CD4-positive, alpha-beta memory T cell (primary cell): ENCODE measurements around the gene RGS3. TPM values are rescaled to one million over a fixed set of nuclear protein-coding genes. Genes with fewer than 3 reads are reported as not detected.
A peak's percentile ranks its signal among the peaks of the same experiment; 100 is the strongest.
"Not testable (repeated sequence)": the region's sequence is repeated elsewhere in the genome, so short reads cannot be mapped to it uniquely, and the experiment has no call there.

Experiments used
- CTCF ChIA-PET: fragments of 350-600 bp; sonication (Branson Sonifier 250); formaldehyde crosslinking; loops from one replicate; lab custom pipeline; 2021; ENCODE audit warnings: inconsistent platforms; ENCODE audit not compliant: partially characterized antibody; lab: Charles Lee
- POLR2A ChIA-PET: fragments of 350-600 bp; sonication (Branson Sonifier 250); formaldehyde crosslinking; loops from one replicate; lab custom pipeline; 2021; ENCODE audit not compliant: partially characterized antibody; lab: Charles Lee
- DNase-seq, 5 donors: peaks; one replicate each; pipeline versions ENCODE4 v3.0.0 to v3.0.0-alpha.2; 2020 to 2022; ENCODE audit warnings: mixed read lengths in 1 of 5
- H3K27ac ChIP-seq: one replicate; pipeline ENCODE4 v1.7.0; 2013; ENCODE audit warnings: low read depth, low read length
- H3K27me3 ChIP-seq: 2 replicates; pipeline ENCODE4 v1.7.0; 2013; ENCODE audit warnings: mild to moderate bottlenecking, low read length, moderate library complexity; ENCODE audit not compliant: insufficient read depth
- H3K36me3 ChIP-seq: 2 replicates; pipeline ENCODE4 v1.7.0; 2013; ENCODE audit warnings: mild to moderate bottlenecking, low read length, moderate library complexity; ENCODE audit not compliant: insufficient read depth
- H3K4me1 ChIP-seq: 2 replicates; pipeline ENCODE4 v1.7.0; 2013; ENCODE audit warnings: mild to moderate bottlenecking, low read length, moderate library complexity; ENCODE audit not compliant: insufficient read depth
- H3K4me3 ChIP-seq, 2 donors: one replicate each; pipeline ENCODE4 v1.7.0; 2013; ENCODE audit warnings: low read length in 2 of 2, mild to moderate bottlenecking in 1 of 2
- H3K9me3 ChIP-seq, 2 donors: one replicate each; pipeline ENCODE4 v1.7.0; 2013; ENCODE audit warnings: low read length in 2 of 2, control low read depth in 1 of 2; ENCODE audit not compliant: control insufficient read depth in 1 of 2
- H3K27ac Mint-ChIP-seq, 7 donors: one replicate each; pipeline ENCODE4 v1.8.0; 2020 to 2021; ENCODE audit warnings: mixed read lengths in 7 of 7, mild to moderate bottlenecking in 6 of 7, inconsistent platforms in 3 of 7, moderate library complexity in 3 of 7
- H3K27me3 Mint-ChIP-seq, 2 donors: one replicate each; pipeline ENCODE4 v1.8.0; 2020 to 2021; ENCODE audit warnings: mixed read lengths in 2 of 2
- H3K36me3 Mint-ChIP-seq, 2 donors: one replicate each; pipeline ENCODE4 v1.8.0; 2020 to 2021; ENCODE audit warnings: mixed read lengths in 2 of 2, inconsistent platforms in 1 of 2, mild to moderate bottlenecking in 1 of 2
- H3K4me1 Mint-ChIP-seq, 4 donors: one replicate each; pipeline ENCODE4 v1.8.0; 2020 to 2021; ENCODE audit warnings: mixed read lengths in 4 of 4, mild to moderate bottlenecking in 1 of 4
- H3K4me3 Mint-ChIP-seq, 8 donors: one replicate each; pipeline ENCODE4 v1.8.0; 2020 to 2021; ENCODE audit warnings: mixed read lengths in 8 of 8, mild to moderate bottlenecking in 7 of 8, moderate library complexity in 6 of 8, inconsistent platforms in 3 of 8
- H3K9me3 Mint-ChIP-seq, 8 donors: one replicate each; pipeline ENCODE4 v1.8.0; 2020 to 2021; ENCODE audit warnings: mixed read lengths in 8 of 8, mild to moderate bottlenecking in 5 of 8, inconsistent platforms in 3 of 8, moderate library complexity in 1 of 8
- intact Hi-C: fragments of 100-400 bp; cut with micrococcal nuclease; formaldehyde crosslinking; loops from one replicate; pipeline ENCODE4 v1.15.1; 2023
- polyA plus RNA-seq, 2 donors: library from polyadenylated mRNA; unstranded; fragments of 300-500 nt; fragmentation: Illumina TruSeq; gene quantifications; one replicate each; pipeline ENCODE4 v1.2.3, GENCODE V29; 2021
- total RNA-seq, 2 experiments: library from RNA; stranded (reverse); gene quantifications; one replicate each; pipeline ENCODE4 v1.2.3, GENCODE V29; 2021

The RGS3 gene
- total and polyA plus RNA-seq, 4 experiments from 2014 or later = 3.4 to 23.2 (median 18.0) TPM

DNA sequence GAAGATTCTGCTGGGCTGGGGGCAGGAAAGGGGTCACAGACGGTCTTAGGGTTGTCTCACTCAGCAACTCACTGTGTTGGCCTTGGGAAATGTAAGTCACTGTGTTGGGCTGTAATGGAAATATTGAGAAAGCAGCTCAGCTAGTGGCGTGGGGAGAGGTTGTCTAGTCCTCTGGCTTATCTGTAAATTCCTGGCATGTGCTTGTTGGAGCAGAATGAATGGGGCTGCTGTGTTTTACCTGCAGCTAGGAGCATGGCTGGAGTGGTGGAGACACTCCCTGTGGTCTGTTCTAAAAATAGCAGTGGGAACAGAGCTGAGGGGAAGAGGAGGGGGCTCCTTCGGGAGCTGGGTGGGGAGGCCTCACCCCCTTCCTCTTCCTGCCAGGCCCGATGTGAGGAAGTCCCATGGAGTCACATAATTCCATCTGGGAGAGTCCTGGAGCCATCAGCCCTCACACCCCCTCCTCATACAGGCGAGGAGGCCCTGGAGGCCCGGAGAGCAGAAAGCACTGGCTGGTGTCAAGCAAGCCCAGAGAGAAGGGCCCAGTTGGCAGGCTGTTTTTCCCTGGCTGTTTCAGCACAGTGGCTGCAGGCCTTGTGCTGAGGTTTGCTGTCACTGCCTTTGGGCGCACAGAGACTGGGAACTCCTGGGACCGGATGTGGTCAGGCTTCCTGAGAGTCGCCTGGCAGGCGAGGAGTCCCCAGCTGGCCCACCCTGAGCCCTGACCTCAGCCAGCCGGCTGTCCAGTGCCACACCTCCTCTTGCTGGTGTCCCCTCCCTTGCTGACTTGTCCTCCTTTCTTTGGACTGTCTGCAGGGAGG, 84.9 kb downstream of the RGS3 start:
- DNase-seq = no peak
- H3K36me3 ChIP-seq = peaks cover 6% of the 10 kb centered on the region
- Mint-ChIP-seq H3K27me3 (no peaks in the 10 kb centered on the region), H3K27ac (peak overlapping the region; percentile 74 to 91 (median 89)), H3K36me3 (peaks cover 13 to 26% of the 10 kb centered on the region in 2 donors), H3K9me3 (no peaks in the 10 kb centered on the region), H3K4me1 (peaks cover 24 to 50% (median 31%) of the 10 kb centered on the region in 4 donors), H3K4me3 (peak overlapping the region in 4 of 8 donors; percentile 26 to 65 (median 50))
- intact Hi-C loops = no loop called here
- POLR2A ChIA-PET = no interaction called here
- CTCF ChIA-PET = interaction anchor here (0.7 to 3.4 kb wide), 3 partner anchors 31 to 106 kb away, joined by 4 to 16 read pairs (median 4); no protein-coding TSS in a partner anchor
- no peak overlapping the region for H3K4me3 ChIP-seq
- peaks cover 31% of the 10 kb centered on the region for H3K4me1 ChIP-seq
- H3K9me3 ChIP-seq = no peaks in the 10 kb centered on the region
- no peaks in the 10 kb centered on the region for H3K27me3 ChIP-seq
- H3K27ac ChIP-seq = peak overlapping the region; percentile 31

DNA sequence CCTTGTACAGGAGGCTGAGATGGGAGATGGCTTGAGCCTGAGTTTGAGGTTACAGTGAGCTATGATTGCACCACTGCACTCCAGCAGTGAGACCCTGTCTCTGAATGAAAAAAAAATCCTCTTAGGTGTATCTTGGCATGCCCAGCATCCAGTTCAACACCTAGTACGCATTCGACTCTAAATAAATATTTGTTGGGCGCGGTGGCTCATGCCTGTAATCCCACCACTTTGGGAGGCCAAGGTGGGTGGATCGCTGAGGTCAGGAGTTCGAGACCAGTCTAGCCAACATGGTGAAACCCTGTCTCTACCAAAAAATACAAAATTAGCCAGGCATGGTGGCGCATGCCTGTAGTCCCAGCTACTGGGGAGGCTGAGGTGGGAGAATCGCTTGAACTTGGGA, 86.4 kb downstream of the RGS3 start:
- DNase-seq, H3K4me3 Mint-ChIP-seq, H3K27me3 ChIP-seq, H3K9me3 Mint-ChIP-seq, H3K9me3 ChIP-seq, H3K27me3 Mint-ChIP-seq, POLR2A ChIA-PET, H3K36me3 ChIP-seq, H3K4me3 ChIP-seq, intact Hi-C loops, H3K27ac ChIP-seq: not testable (repeated sequence)
- Mint-ChIP-seq H3K36me3 (peaks cover 0 to 16% of the 10 kb centered on the region in 2 donors), H3K27ac (peak overlapping the region in 4 of 7 donors; percentile 25 to 81 (median 62)), H3K4me1 (peaks cover 26 to 47% (median 33%) of the 10 kb centered on the region in 4 donors)
- H3K4me1 ChIP-seq = peaks cover 31% of the 10 kb centered on the region
- CTCF ChIA-PET = interaction anchor here (3.4 kb wide), 1 partner anchor 29 kb away, joined by 16 read pairs; no protein-coding TSS in a partner anchor

DNA sequence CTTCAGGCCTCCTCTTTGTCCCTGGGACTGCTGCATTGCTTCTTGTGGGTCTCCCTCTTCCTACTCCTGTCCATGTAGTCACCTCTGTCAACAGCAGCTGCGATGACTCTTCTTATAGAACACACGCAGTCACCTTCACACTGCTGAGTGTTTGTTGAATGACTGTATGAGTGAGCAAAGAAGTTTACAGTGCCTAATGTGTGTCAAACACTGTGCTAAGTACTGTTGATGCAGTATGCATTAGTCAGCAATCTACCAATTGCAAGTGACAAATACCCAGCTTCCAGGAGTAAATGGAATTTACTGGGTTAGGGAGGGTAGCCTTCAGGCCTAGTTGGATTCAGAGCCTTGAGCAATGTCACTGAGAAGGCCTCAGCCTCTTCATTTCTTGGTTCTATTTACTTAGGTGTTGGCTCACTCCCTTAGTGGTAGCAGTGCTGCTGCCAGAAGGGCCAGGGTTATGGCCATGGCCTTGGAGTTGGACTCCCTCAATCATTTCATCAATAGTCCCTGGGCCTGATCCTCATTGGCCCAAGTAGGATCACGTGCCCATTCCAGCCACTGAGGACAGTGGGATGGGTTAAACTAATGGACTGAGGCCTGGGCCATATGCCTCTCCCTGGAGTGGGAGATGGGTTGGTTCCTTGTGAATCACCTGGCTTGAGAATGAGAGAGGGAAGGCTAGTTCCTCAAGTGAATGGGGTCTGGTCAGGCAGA, 93.5 kb downstream of the RGS3 start:
- no peak overlapping the region for H3K4me3 Mint-ChIP-seq
- H3K27me3 Mint-ChIP-seq = no peaks in the 10 kb centered on the region
- Histone ChIP-seq H3K27ac (no peak overlapping the region), H3K27me3 (no peaks in the 10 kb centered on the region), H3K36me3 (no peaks in the 10 kb centered on the region), H3K9me3 (no peaks in the 10 kb centered on the region), H3K4me3 (no peak overlapping the region), H3K4me1 (peaks cover 17% of the 10 kb centered on the region)
- ChIA-PET CTCF (interaction anchor here (1.4 kb wide), 1 partner anchor 111 kb away, joined by 3 read pairs; no protein-coding TSS in a partner anchor), POLR2A (no interaction called here)
- DNase-seq = no peak
- no peaks in the 10 kb centered on the region for H3K9me3 Mint-ChIP-seq
- peaks cover 16 to 40% (median 27%) of the 10 kb centered on the region in 4 donors for H3K4me1 Mint-ChIP-seq
- intact Hi-C loops = no loop called here
- H3K36me3 Mint-ChIP-seq = peaks cover 0 to 2% of the 10 kb centered on the region in 2 donors
- peak overlapping the region in 5 of 7 donors; percentile 37 to 85 (median 66) for H3K27ac Mint-ChIP-seq

DNA sequence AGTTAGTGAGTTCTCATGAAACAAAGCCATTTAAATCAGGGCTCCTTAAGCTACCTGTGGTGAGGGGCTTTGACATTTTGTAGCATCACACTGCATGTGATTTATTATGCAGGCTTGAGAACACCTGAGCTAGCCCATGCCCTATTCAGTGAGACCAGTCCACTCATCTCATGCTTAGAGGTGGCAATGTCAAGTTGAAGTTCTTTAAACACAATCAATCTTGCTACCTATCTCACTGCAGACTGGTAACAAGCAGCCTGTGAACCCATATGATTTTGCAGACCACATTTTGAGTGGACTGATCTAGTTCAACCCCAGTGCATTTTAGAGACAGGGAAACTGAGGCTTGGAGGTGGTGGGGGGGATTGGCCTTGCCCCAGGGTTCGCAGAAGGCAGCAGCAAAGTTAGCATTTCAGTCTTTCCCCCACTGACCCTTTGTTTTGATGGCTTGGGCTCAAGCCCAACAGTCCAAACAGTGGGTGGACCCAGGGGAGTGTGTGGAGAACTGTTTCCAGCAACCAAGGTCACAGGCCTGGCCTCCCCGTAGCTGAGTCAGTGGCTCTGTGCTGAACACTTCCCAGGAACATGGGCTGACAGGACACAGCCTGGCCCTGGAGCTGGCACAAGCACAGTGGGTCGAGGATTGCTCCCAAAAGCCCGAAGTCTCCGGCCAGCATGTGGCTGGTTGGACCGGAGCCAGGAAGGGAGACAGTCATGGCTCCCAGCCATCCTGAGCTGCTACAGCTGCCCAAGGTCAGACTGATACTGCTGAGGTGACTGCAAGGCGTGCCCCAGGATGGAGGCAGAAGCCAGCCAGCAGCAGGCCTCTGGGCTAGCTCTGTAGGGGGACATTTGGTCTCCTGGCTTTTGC, 95.3 kb downstream of the RGS3 start:
- Mint-ChIP-seq H3K27me3 (no peaks in the 10 kb centered on the region), H3K4me1 (peaks cover 16 to 46% (median 32%) of the 10 kb centered on the region in 4 donors), H3K9me3 (no peaks in the 10 kb centered on the region), H3K27ac (peak overlapping the region in 6 of 7 donors; percentile 29 to 73 (median 69)), H3K36me3 (peaks cover 0 to 2% of the 10 kb centered on the region in 2 donors), H3K4me3 (no peak overlapping the region)
- H3K27ac ChIP-seq = no peak overlapping the region
- H3K9me3 ChIP-seq = no peaks in the 10 kb centered on the region
- POLR2A ChIA-PET = no interaction called here
- CTCF ChIA-PET = interaction anchor here (1.3 to 3.1 kb wide), 4 partner anchors 18 to 113 kb away, joined by 3 to 13 read pairs (median 3); no protein-coding TSS in a partner anchor
- no peaks in the 10 kb centered on the region for H3K36me3 ChIP-seq
- DNase-seq = no peak
- H3K27me3 ChIP-seq = no peaks in the 10 kb centered on the region
- H3K4me3 ChIP-seq = no peak overlapping the region
- intact Hi-C loops = no loop called here
- H3K4me1 ChIP-seq = peaks cover 17% of the 10 kb centered on the region

DNA sequence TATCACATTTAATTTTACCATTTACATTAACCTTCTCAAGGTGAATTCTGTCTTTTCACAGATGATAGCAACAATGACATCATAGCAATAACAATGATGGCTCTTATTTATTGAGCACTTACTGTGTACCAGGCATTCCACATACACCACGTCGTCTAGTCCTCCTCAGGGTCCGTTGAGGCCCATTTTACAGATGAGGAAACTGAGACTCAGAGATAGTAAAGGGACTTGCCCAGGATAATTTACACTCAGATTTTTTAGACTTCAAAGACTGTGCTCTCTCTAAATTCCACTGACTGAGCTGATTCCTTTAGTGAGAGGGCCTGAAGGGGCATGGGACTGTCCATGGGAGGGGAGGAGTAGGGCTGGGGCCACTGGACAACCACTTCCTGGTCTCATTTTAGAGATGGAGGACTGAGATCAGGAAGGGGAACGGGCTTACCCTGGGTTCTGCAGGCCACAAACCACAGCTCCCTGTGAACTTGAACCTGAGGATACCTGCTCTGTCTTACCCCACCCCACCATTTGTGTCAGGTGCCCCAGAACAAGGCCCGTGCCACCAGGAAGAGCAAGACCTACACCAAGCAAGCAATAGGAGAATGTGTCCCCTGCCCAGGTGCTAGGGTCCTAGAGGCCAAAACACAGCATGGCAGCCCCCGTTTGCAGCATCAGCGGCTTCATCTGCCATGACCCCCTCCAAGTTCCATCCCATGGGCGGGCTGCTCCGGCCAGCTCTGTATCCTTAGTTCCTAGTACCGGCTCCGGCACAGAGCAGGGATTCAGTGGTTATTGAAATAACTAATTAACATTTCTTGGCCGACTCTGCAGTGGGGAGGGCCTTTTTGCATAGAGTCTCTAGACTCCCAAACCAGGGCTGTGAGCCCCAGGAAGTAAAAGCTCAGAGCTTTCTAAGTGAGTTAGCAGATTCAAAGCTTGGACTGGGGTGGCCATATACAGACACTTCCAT, 96.6 kb downstream of the RGS3 start:
- Histone ChIP-seq H3K27ac (no peak overlapping the region), H3K36me3 (no peaks in the 10 kb centered on the region), H3K4me1 (peaks cover 17% of the 10 kb centered on the region), H3K4me3 (no peak overlapping the region), H3K9me3 (no peaks in the 10 kb centered on the region), H3K27me3 (no peaks in the 10 kb centered on the region)
- POLR2A ChIA-PET = interaction anchor here (1.2 kb wide), 2 partner anchors 19 to 43 kb away, joined by 4 to 5 read pairs; no protein-coding TSS in a partner anchor
- DNase-seq = no peak
- CTCF ChIA-PET = interaction anchor here (1.6 to 3.1 kb wide), 3 partner anchors 19 to 114 kb away, joined by 3 to 13 read pairs (median 4); no protein-coding TSS in a partner anchor
- Mint-ChIP-seq H3K4me1 (peaks cover 12 to 44% (median 31%) of the 10 kb centered on the region in 4 donors), H3K27me3 (no peaks in the 10 kb centered on the region), H3K27ac (peak overlapping the region; percentile 70 to 89 (median 75)), H3K4me3 (peak overlapping the region in 1 of 8 donors; percentile 27), H3K9me3 (no peaks in the 10 kb centered on the region), H3K36me3 (peaks cover 0 to 2% of the 10 kb centered on the region in 2 donors)
- intact Hi-C loops = no loop called here
